ENCODE results near the gene GPRIN1.

DNA sequence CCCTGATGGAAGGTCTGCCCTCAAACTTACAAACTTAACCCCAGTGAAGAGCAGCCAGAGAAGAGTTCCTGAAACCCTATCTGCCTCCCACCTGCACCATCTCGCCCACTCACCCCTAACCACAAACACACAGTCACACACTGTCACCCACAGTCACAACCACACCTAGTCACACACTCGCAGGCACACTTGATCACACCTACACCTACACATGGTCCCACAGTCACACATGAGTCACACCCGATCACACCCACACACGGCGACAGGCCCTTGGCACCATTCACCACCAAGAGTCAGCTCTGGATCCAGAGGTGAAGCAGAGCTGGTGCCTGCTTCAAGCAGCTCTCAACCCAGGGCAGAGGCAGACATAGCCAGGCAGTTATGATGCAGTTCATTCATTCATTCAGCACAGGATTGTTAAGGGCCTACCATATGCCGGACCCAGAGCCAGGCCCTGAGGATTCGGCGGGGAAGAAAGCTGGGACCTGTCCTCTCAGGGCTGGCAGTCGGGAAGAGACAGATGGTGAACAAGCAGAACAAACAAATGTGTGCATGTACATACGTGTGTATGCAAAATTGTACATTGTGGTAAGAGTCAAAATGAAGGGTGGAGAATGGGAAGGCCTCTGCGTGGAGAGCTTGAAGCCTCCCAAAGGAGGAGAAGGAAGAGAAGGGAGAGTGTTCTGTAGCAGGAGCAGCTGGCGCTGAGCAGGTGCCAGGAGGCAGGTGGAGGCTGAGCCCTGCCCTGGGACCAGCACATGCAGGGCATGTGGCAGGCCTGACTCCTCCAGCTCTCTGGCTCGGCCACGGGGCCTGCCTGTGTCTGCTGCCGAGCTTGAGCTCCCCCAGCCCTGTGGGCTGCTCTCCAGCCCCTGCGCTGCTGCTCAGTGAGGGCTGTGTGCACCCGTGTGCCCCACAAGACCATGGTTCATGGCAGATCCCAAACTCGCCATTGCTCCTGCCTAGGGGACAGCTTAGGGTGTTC is 43.7 kb upstream of the GPRIN1 start:
- TF ChIP-seq POLR2AphosphoS5 (IDR thresholded peaks at IDR 0.05) = no peak
- TF ChIP-seq CTCF (IDR thresholded peaks at IDR 0.05) = no peak
- TF ChIP-seq POLR2A (IDR thresholded peaks at IDR 0.05) = no peak
